Stimulated activated CD4-positive, alpha-beta T cell treated with anti-CD3 and anti-CD28 coated beads, Interleukin-15, amount 100 ng/mL, for 24 hours (primary cell): ENCODE results near the gene APOA1.
"Not testable (repeated sequence)": the region's sequence is repeated elsewhere in the genome, so short reads cannot be mapped to it uniquely, and the experiment has no call there.

Experiments
- DNase-seq: peaks from one replicate; pipeline ENCODE4 v3.0.0-alpha.2; 2020

Gene APOA1

DNA sequence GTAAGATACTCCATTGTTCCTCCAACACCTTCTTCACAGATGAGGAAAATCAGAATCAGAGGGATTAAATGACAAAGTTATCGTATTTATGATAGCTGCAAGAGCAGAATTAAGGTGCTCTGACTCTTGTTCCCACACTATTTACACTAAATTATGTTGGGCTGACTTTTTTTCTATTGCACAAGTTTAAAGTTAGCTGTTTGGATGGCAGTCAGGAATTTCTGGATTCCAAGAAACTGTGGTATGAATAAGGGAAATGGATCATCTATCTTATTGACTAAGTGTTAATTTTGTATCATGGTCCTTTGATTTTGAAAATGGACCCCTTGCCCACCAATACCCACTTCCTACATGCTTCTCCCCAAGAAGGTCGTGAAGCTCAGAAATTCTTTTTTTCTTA, 19.9 kb upstream of the APOA1 start:
- DNase-seq, result no peak

DNA sequence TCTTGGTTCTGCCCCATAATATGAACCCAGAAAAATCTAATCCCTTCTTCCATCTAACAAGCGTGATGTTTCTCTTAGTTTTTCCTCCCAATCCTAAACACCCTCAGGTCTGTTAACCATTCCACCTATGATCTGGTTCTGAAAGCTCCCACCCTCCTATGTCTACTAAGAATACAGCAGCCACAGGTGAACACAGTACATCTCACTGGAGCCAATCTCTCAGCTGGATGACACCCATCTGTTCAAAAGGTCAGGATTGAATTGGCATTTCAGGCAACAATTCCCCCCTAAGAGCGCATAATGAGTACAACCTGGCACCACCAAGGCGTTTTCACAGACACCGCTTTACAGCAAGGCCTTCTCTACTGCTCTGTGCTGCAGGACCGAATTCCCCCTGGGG, 19.0 kb upstream of the APOA1 start:
- no peak for DNase-seq

DNA sequence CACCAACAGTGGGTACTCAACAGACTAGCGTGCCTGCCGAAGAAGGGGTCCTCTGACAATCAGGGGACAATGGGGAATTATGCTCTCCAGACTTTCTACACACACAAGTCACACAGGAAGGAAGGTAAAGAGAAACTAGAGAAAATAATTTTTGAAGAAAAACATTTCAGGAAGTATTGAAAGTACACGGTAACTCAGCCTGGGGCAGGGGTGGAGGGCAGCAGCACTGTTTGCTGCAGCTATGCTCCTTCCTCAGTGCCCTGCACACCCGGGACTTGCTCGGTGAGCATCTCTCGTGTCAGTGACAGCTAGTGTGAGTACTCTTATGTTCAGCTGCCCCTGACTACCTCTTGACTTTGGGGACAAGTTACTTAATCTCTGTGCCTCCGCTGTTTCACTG, 18.0 kb upstream of the APOA1 start:
- DNase-seq, result no peak

DNA sequence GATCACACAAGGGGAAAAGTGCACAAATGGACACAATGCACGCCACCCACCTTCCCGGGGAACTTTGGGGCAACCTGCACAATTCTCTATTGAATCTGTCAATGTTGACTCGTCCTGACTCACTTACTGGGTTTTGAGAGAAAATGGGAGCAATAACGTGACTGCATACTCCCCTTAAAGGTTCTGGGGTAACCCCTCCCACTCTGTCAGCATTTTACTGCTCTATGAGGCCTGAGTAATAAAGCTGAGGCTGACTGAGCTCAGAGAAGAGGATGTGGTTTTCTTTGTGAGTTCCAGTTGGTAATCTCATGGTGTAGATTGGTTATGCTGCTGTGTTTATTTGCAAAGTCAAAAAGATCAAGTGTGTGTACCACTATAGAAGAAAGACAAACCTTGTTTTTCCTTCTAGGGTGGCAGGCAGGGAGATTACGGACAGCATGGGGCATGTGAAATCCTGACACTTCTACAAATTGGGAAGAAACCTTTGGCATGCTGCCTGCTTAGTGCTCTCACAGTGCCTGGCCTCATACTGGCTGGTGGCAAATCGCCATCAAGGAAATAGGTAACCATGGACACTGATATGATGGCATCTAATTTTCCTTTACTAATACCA, 16.1 kb upstream of the APOA1 start:
- DNase-seq, result peak; percentile 67

DNA sequence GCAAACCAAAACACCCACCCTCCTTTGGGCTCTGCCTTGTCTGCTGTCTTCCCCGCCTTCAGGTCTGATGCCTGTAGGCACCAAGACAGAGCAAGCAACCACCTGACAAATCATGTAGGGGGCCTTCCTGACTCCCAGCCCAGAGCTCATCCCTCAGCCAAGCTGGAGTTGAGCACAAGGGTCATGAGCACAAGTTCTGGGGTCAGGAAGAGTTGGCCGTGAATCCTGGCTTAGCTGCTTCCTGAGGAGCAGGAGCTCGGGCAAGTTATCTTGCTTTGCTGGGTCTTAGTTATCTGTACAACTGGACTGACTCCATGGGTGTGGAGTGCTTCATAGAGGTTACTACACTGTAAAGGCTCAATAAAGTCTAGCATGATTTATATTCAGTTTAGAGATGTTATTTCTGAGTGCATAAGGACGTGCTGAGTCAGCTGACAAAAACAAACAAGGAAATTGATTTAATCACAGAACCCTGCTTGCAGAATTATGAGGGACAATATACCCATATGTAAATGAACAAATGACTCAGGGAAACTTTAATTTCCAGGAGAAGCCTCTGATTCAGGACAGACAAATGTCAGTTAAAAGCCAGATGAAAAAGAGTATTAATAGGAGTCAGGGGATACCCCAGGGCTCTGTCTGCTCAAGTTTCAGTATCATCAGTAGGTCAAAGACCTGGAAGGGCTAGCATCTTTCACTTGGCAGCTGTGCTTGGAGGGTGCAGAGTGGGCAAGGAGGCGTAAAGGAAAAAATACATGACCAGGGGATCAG, 15.0 kb upstream of the APOA1 start:
- DNase-seq, result no peak

DNA sequence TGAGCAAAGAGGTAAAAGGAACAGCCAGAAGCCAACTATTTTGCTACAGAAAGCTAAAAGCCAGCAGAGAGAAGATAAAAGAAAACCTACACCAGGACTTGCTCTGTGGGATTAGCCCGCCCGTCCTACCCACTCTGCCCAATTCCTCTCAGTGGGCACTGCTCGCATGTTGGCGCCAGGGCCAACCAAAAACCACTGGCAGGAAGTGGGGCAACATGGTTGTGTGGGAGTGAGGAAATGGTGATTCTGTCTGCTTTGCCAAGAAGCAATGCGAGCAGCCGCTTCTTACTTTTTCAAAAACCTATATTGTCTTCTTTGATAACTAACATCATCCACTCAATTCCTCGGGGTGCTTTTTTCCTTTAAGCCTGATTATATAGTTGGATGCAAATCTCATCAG, 14.2 kb upstream of the APOA1 start:
- peak; percentile 50 for DNase-seq

DNA sequence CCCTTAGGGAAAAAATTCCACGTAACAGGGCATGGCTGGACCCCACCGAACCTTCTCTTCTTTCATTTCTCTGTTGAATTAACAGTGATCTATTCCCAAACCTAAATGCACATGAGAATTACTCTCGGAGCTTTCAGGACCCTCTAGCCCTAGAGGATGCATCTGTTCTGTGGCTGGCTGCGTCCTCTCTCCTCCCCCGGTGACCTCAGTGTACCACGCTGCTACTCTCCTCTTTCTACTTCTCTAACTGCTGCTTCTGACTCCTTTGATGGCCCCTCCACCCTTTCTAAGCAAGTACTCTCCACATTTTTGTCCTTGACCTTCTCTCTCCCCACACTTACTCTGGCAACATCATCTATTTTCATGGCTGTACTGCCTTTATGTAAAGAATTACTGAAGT, 12.1 kb upstream of the APOA1 start:
- no peak for DNase-seq

DNA sequence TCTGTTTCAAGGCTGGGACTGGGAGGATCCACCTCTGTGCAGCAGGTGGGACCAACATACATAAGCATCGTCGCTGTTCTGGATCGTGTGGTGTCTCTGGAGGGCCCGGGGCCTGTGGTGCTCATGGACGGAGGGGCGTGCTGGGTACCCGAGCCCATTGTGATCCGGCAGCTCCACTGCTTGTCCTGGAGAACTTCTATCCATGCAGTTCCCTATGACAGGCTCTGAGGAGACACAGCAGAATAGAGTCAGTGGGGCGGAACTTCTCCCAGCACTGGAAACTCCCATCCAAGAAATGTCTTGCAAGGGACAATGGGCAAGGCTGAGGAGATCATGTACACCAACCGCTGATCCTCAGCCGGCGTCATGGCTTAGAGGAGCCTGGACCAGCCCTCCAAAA, 11.6 kb upstream of the APOA1 start:
- no peak for DNase-seq

DNA sequence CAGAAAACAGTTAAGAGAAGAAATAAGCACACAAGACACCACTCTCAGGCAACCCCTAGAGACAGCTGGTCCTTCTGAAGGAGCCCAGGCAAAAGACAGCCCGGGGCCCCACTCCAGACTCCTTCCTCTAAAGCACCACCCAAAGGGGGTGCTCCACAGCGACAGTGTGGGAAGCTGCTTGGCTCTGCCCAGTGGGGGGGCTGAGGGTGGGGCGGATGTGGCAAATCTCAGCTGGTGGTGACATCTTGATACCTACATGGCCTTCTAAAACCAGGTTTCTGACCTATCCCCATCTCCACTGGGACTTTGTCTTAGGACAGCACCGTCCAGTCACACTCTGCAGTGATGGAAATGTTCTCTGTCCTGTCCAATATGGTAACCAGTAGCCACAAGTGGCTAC, 10.2 kb upstream of the APOA1 start:
- no peak for DNase-seq

DNA sequence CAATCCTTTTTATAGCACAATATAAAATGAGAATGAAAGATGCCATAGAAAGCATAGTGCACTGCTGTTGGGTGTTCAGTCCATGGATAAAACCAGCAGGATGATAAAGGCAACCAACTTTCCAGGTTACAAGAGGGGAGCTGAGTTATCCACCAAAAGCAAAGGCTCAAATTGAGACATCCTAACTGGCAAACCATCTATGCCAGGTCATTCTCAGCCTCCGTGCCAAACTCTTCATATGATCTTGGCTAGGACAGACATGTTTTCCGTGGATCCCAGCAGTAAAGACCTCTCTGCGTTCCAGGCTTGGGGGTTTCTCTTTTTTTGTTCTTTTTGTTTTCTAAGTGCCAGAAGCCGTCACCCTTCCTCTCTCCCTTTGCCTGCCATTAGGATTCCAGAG, 7.3 kb upstream of the APOA1 start:
- no peak for DNase-seq

DNA sequence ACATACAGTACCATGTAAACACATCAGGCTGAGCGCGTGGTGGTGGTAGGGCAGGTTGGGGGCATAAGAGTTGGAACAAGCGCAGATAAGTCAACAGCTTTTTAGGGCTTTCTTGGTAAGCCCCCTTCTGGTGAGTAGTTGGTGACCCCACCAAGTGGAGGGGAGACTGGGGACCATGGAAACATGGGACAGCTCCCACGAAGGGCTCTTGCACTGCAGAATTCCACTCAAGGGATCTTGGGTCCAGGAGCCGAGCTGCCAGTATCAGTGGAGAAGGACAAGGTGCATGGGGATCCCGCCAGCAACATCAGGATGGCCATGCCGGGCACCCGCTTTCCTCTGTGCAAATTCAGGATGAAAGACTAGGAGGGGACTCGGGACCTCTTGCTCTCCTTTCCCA, 6.2 kb upstream of the APOA1 start:
- no peak for DNase-seq

DNA sequence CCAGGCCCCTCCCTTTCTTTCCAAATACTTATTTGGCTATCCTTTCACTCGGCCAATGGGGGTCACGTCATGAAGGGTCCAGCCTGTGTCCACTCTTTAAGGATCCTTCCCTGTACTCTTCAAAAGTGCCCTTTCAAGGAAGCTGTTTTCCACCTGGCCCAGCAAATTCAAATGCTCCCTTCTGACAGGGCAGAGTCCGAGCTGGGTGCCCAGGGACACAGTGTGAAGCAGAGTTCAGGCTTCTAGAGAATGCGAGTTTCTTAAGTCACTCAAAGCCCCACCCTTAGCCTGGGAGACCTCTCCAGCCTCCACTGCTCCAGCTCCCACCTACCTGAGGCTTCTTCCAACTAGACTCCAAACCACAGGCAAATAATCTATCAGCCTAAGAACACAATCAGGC, 5.5 kb upstream of the APOA1 start:
- DNase-seq, result no peak

DNA sequence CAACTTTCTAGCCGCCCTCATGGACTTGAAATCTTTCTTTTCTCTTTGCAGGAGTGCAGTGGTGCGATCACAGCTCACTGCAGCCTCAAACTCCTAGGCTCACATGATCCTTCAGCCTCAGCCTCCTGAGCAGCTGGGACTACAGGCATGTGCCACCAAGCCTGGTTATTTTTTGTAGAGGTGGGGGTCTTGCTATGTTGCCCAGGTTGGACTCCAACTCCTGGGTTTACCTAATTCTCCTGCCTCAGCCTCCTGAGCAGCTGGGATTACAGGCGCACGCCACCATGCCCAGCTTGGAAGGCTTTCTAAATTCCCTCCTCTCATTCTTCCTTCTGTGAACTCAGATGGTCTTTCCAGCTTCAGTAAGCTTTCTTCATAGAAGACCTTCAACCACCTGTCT, 4.7 kb upstream of the APOA1 start:
- no peak for DNase-seq

DNA sequence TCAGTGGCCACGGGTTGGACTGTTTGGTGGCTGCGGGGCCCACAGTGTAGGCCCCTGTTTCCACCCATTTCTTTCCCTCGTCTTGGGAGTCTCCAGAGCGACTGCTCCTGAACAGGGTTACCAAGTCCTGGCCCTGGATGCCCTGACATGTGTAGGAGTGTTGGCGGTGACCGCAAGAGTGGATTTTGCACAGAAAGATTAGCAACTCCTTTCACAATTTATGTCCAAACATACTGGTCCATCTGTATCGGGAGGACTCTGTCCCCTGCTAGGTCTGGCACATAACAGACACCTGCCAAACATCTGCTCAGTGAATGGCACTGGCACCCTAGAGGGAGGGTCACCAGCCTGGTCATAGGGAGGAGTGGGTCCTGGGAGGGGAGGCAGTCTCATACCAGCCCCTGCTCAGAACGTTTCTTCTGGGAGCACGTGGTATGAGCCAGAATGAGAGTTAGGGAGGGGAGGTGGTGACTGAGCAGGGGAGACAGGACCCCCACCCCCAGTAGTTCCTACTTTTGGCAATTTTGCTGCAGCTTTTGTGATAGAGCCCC, 3.4 kb upstream of the APOA1 start:
- no peak for DNase-seq

DNA sequence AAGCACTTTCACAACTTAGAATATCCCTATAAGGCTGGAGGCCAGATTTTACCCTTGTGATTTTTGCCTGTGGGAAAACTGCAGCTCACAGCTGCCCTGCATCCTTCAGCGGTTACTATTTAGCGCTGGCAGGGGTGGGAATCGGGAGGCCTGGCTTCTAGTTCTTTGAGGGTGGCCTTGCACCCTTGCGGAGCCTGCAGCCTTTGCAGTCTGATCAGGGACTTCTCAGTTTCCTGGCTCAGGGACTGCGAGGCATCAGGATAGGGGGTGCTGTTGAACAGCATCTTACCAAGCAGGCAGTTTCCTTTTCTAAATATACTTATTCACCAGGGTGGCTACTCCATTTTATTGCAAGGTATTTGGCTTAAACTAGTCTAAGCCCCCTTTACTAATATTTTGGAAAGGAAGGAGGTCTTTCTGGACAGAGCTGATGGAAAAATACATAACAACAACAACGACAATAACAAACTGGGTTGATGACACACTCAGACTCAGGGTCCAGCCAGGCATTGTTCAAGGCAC, 2.9 kb upstream of the APOA1 start:
- no peak for DNase-seq

DNA sequence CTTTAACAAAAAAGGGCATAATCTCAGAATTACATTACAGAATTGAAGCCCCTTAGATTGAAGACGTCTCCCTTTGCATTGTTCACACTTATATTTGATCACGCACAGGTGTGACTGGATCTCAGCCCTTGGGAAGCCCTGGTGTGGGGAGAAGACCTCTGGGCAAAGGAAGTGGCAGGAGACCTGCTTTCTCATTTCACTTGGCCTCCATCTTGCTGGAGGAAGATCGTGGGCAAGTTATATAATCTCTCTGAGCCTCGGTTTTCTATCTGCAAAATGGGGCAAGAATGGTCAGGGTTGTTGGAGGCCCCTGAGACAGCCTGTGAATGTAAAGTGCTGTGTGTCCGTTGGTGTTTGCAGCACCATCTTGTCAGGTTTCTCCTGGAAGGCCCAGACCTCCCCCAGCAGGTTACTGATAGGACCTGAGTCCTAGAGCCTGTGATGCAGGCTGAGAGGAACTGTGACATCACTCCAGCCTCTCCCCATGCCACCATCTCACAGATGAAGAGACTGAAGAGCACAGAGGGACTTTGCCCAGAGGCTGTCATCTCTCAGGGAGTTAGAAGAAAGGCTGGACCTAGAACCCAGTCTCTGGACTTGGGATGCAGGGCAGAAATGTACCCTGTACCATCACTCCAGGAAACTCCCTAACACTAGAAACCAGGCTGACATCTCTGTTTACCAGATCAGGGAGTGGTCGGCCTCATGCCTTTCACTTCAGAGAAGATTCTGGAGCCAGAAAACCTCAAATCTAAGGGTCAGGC, 1.1 kb upstream of the APOA1 start:
- DNase-seq, result no peak

DNA sequence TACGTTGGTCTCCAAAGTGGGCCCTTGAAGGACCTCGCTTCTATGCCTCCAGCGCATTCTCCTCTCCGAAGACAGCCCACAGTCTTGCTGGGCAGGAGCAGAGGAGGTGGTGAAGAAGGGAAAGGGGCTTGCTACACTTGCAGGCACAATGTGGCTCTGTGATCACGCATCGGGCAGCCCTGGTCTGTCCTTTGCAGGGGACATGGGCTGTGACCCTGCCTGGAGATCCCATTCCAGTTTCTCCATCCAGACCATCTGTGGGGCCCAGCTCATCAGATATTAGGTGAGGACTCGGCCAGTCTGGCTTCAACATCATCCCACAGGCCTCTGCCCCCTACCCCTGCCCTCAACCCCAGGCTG, 810 bp downstream of the APOA1 start:
- no peak for DNase-seq

DNA sequence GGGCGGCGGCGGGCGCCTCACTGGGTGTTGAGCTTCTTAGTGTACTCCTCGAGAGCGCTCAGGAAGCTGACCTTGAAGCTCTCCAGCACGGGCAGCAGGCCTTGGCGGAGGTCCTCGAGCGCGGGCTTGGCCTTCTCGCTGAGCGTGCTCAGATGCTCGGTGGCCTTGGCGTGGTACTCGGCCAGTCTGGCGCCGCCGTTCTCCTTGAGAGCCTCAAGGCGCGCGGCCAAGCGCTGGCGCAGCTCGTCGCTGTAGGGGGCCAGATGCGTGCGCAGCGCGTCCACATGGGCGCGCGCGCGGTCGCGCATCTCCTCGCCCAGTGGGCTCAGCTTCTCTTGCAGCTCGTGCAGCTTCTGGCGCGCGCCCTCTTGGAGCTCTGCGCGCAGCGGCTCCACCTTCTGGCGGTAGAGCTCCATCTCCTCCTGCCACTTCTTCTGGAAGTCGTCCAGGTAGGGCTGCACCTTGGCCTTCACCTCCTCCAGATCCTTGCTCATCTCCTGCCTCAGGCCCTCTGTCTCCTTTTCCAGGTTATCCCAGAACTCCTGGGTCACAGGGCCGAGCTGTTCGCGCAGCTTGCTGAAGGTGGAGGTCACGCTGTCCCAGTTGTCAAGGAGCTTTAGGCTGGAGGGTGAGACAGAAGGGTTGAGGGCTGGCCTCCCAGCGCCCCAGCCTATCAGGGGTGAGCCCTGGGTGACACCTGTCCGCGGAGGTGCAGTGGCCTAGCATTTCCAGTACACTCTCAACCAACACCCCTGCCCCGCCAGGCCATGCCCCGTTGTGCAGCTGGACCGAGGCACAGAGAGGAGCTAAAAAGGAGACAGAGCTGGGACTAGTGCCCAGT, 1.4 kb downstream of the APOA1 start:
- DNase-seq, result peak; percentile 87

DNA sequence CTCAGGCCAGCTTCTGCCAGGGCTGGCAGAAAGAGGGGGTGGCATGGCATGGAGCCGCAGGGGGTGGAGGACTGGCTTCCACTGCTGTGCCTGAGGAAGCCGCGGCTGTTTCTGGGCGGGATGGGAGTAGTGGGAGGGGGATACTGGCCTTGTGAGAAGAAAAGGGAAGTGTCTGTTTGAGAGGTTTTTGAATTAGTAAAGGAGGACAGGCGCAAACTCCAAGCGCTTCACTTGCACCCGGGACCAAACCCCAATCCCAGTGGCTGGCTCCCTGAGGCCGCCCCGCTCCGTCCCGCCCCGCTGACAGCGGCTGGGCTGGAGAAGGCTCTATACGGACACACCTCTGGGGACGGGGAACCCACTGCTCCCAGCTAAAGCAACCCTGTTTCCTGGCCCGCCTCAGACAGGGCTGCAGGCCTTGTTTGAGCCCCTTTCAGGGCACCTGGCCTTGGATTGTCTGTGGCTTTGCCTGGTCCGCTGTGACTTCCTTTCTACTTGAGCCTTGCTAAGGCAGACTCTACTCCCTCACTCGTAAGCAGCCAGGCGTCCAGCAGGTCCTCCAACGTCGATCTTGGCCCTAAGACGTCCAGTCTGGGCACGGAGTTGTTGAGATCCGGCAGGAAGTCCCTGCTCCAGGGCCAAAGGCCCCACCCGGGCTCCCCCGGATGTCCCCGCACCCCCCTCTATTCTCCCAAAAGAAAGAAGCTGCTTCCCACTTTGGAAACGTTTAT, 2.2 kb downstream of the APOA1 start:
- no peak for DNase-seq

DNA sequence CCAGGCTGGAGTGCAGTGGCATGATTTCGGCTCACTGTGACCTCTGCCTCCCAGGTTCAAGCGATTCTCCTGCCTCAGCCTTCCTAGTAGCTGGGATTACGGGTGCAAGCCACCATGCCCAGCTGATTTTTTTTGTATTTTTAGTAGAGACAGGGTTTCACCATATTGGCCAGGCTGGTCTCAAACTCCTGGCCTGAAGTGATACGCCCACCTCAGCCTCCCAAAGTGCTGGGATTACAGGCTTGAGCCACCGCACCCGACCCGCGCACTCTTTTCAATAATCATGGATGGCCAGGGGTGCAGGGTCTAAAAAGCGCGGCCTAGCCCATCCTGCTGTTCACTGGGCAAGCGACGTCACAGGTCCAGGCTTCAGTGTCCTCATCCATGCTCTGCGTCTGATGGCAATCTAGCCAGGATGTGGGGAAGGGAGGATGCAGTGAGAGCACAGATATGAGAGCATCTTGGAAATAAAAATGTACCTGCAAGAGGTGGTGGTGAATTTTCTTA, 2.8 kb downstream of the APOA1 start:
- DNase-seq, result not testable (repeated sequence)

DNA sequence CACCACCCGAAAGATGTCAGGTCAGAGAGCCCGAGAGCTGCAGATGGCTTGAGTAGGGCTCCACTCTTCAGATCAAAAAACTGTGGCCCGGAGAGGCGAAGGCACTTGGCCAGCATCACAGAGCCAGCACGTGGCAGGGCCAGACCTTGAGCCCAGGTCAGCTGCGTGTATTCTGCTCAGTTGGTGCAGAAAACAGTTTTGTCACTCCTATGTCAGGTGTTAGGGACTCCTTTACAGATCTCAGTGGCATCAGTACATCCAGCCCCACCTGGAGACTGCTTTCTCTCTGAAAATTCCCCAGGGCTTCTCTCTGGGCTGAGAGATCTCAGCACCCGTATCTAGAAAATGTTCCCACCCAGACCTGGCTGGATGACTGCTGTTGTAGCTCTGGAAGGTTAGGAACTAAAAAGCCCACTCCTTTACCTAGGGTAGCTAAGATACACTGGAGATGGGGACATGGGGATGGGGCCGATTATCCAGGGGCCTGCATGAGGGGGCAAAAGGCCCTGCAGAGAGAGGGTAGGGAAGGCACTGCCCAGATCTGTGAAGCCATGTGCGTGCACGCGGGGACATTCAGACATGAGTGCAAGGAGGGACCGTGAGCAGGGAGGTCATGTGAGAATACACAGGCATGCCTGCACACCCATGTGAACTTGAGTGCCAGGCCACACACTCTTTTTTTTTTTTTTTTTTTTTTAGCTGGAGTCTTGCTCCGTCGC, 3.4 kb downstream of the APOA1 start:
- no peak for DNase-seq
